ENCODE measurements around the gene TLK2.

DNA sequence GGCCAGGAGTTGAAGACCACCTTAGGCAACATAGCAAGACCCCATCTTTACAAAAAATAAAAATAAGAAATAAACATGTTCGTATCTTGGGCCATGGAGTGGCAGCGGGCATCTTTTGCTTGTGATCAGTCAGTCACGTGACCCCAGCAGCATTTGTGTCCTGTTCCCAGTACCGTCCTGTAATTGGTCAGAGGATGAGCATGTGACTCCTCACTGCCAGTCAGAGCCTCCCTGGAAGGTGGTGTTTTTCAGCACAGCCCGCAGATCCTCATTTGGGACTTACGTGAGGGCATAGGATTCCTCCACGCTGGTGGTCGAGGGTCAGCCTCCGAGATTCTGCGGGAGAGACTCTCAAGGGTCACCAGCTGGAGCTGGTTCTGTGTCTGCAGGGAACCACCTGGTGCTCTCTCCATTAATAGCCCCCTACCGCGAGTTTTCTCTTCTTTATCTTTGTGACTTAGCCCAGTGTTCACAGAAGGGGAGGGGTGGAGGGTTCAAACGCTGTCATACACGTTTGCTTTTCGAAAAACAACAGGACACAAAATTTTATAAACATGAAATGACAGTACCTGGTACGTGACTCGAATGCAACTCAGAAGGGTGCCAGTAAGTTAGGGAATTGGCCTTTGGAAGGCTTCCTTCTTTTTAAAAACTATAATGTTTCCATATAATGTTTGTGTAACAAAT, 166.0 kb downstream of the TLK2 start:
- TF ChIP-seq TSHZ2 (CRISPR knock-in tag; IDR thresholded peaks at IDR 0.05), result peak; percentile 52; the same call in 1 of the 2 replicates
- no peak for TF ChIP-seq RARB (CRISPR knock-in tag; IDR thresholded peaks at IDR 0.05)
- TF ChIP-seq TCF4 (CRISPR knock-in tag; IDR thresholded peaks at IDR 0.05; ENCODE audit: borderline replicate concordance), result no peak; the same call in 1 of the 2 replicates
- peak; percentile 28; the same call in 1 of the 2 replicates for TF ChIP-seq ISL1 (CRISPR knock-in tag; IDR thresholded peaks at IDR 0.05)
- TF ChIP-seq, protein P1, sequence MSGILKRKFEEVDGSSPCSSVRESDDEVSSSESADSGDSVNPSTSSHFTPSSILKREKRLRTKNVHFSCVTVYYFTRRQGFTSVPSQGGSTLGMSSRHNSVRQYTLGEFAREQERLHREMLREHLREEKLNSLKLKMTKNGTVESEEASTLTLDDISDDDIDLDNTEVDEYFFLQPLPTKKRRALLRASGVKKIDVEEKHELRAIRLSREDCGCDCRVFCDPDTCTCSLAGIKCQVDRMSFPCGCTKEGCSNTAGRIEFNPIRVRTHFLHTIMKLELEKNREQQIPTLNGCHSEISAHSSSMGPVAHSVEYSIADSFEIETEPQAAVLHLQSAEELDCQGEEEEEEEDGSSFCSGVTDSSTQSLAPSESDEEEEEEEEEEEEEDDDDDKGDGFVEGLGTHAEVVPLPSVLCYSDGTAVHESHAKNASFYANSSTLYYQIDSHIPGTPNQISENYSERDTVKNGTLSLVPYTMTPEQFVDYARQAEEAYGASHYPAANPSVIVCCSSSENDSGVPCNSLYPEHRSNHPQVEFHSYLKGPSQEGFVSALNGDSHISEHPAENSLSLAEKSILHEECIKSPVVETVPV (CRISPR knock-in tag; IDR thresholded peaks at IDR 0.05), result 0 out of 2 replicates have a peak, but pooled peaks have one; percentile 12
